ENCODE results near the gene TCEAL4. TPM values are rescaled to one million over a fixed set of nuclear protein-coding genes. Genes with fewer than 3 reads are reported as not detected.

The TCEAL4 gene
- total RNA-seq, 4 donors from 2014 or later = 79.8 to 380 (median 308) TPM

GRCh38 chrX:103608306-103608963 lies 23.1 kb downstream of the TCEAL4 start:
- intact Hi-C loops (cut with DNase I; ENCODE audit: low total_unique reads) = no loop called here
- no peaks in the 10 kb centered on the region for H3K27me3 ChIP-seq
- no peaks in the 10 kb centered on the region for H3K4me1 ChIP-seq
- peak overlapping the region; percentile 49 to 72 for H3K4me3 ChIP-seq
- peak overlapping the region; percentile 94 to 97 for H3K27ac ChIP-seq
- no peaks in the 10 kb centered on the region for H3K9me3 ChIP-seq
- H3K36me3 ChIP-seq = no peaks in the 10 kb centered on the region
- peak in 1 of 2 donors; percentile 27 for DNase-seq
- no peak for TF ChIP-seq CTCF (IDR thresholded peaks at IDR 0.05)
- TF ChIP-seq POLR2A (IDR thresholded peaks at IDR 0.05) = no peak

GRCh38 chrX:103610282-103610681 lies 25.0 kb downstream of the TCEAL4 start:
- H3K4me3 ChIP-seq = no peak overlapping the region

GRCh38 chrX:103613362-103613890 lies 28.1 kb downstream of the TCEAL4 start:
- TF ChIP-seq POLR2A (IDR thresholded peaks at IDR 0.05) (no peak), CTCF (IDR thresholded peaks at IDR 0.05) (no peak)
- H3K27ac ChIP-seq = no peak overlapping the region
- H3K9me3 ChIP-seq = no peaks in the 10 kb centered on the region
- H3K4me1 ChIP-seq = no peaks in the 10 kb centered on the region
- H3K36me3 ChIP-seq = no peaks in the 10 kb centered on the region
- intact Hi-C loops (cut with DNase I; ENCODE audit: low total_unique reads) = no loop called here
- DNase-seq = no peak
- H3K4me3 ChIP-seq = no peak overlapping the region
- no peaks in the 10 kb centered on the region for H3K27me3 ChIP-seq

More at GRCh38 chrX:103610282-103610681, 25.0 kb downstream of the TCEAL4 start:
- Histone ChIP-seq H3K9me3 (no peaks in the 10 kb centered on the region), H3K36me3 (no peaks in the 10 kb centered on the region), H3K4me1 (no peaks in the 10 kb centered on the region), H3K27me3 (no peaks in the 10 kb centered on the region), H3K27ac (no peak overlapping the region)
- no peak for TF ChIP-seq CTCF (IDR thresholded peaks at IDR 0.05)
- no peak for TF ChIP-seq POLR2A (IDR thresholded peaks at IDR 0.05)
- intact Hi-C loops (cut with DNase I; ENCODE audit: low total_unique reads) = no loop called here
- DNase-seq = no peak

- no peaks in the 10 kb centered on the region for H3K4me1 ChIP-seq
- intact Hi-C loops (cut with DNase I; ENCODE audit: low total_unique reads) = no loop called here
- H3K4me3 ChIP-seq = no peak overlapping the region
- H3K36me3 ChIP-seq = no peaks in the 10 kb centered on the region
- H3K27ac ChIP-seq = no peak overlapping the region
- H3K9me3 ChIP-seq = no peaks in the 10 kb centered on the region
- no peak for TF ChIP-seq POLR2A (IDR thresholded peaks at IDR 0.05)
- DNase-seq = no peak
- no peaks in the 10 kb centered on the region for H3K27me3 ChIP-seq
These were observed 29.7 kb downstream of the TCEAL4 start for GRCh38 chrX:103614999-103615398.

- intact Hi-C loops (cut with DNase I; ENCODE audit: low total_unique reads) = no loop called here
- Histone ChIP-seq H3K27ac (peak overlapping the region in 1 of 2 donors; percentile 4), H3K27me3 (no peaks in the 10 kb centered on the region), H3K4me1 (no peaks in the 10 kb centered on the region), H3K4me3 (no peak overlapping the region), H3K9me3 (no peaks in the 10 kb centered on the region), H3K36me3 (no peaks in the 10 kb centered on the region)
- TF ChIP-seq CTCF (IDR thresholded peaks at IDR 0.05) (no peak), POLR2A (IDR thresholded peaks at IDR 0.05) (no peak)
- DNase-seq = no peak
These were observed 30.6 kb downstream of the TCEAL4 start for GRCh38 chrX:103615781-103616371.

All from uterus (tissue), 4 donors.